GM12878 (cell line): ENCODE measurements around the gene CDK5R1. TPM values are rescaled to one million over a fixed set of nuclear protein-coding genes. Genes with fewer than 3 reads are reported as not detected.

Experiments used
- ATAC-seq: fragments of 200-7000 bp; cut with Tn5 transposase; 3 replicates; pipeline ENCODE4 v1.9.1; 2020; ENCODE audit warnings: mild to moderate bottlenecking, moderate library complexity
- BruUV-seq: library from RNA; stranded (reverse); fragments of 400-500 nt; replicated peaks from 2 replicates; lab custom pipeline; 2021; lab: Mats Ljungman, UMichigan
- CTCF ChIA-PET: fragments of 300-600 bp; sonication (Branson Sonifier 250); formaldehyde crosslinking; extraction: SDS; loops from one replicate; lab custom pipeline; 2021; ENCODE audit warnings: inconsistent platforms; lab: Yijun Ruan, JAX
- POLR2A ChIA-PET: fragments of 350-600 bp; formaldehyde crosslinking; extraction: SDS; loops from one replicate; lab custom pipeline; 2021; ENCODE audit warnings: inconsistent platforms; lab: Charles Lee
- RAD21 ChIA-PET: fragments of 300-600 bp; sonication (Branson Sonifier 250); formaldehyde crosslinking; loops from one replicate; lab custom pipeline; 2023; ENCODE audit warnings: antibody characterized with exemption; ENCODE audit not compliant: unreplicated experiment; lab: Charles Lee
- SMC1A ChIA-PET: fragments of 300-600 bp; sonication (Branson Sonifier 250); formaldehyde crosslinking; loops from one replicate; lab custom pipeline; 2023; ENCODE audit not compliant: unreplicated experiment, uncharacterized antibody; lab: Charles Lee
- DNase-seq: peaks from one replicate; pipeline ENCODE4 v3.0.0-alpha.2; 2011; ENCODE audit warnings: low read depth, low spot score
- FAIRE-seq: peaks from 3 replicates; lab custom pipeline; 2011; peaks lifted over from hg19 to GRCh38; lab: Jason Lieb, UNC
- H2AFZ ChIP-seq: 2 replicates; pipeline ENCODE4 v1.6.0; 2011; ENCODE audit warnings: low read depth, low read length, control low read depth; ENCODE audit not compliant: control insufficient read depth
- H3K27ac ChIP-seq: 2 replicates; pipeline ENCODE4 v1.5.1; 2011; ENCODE audit warnings: control low read depth; ENCODE audit not compliant: control insufficient read depth, insufficient read depth
- H3K27me3 ChIP-seq, 2 experiments: replicated peaks in 1 of 2; 2 replicates each; pipeline versions ENCODE4 v1.6.0 to v1.6.1; 2011; ENCODE audit warnings: low read length in 1 of 2; ENCODE audit not compliant: control insufficient read depth in 2 of 2, insufficient read depth in 2 of 2
- H3K36me3 ChIP-seq, 2 experiments: 2 replicates each; pipeline ENCODE4 v1.5.1; 2011; ENCODE audit warnings: low read length in 1 of 2; ENCODE audit not compliant: control insufficient read depth in 2 of 2, insufficient read depth in 2 of 2
- H3K4me1 ChIP-seq: 2 replicates; pipeline ENCODE4 v1.6.1; 2011; ENCODE audit warnings: mild to moderate bottlenecking, low read length, moderate library complexity, mixed read lengths; ENCODE audit not compliant: control insufficient read depth, insufficient read depth
- H3K4me2 ChIP-seq: 2 replicates; pipeline ENCODE4 v1.6.0; 2011; ENCODE audit warnings: control low read depth; ENCODE audit not compliant: control insufficient read depth, insufficient read depth
- H3K4me3 ChIP-seq: fragments of 200-600 bp; sonication (generic); 2 replicates; pipeline ENCODE4 v1.5.1; 2016
- H3K79me2 ChIP-seq: 2 replicates; pipeline ENCODE4 v1.6.0; 2011; ENCODE audit warnings: low read length; ENCODE audit not compliant: control insufficient read depth, insufficient read depth
- H3K9ac ChIP-seq: 2 replicates; pipeline ENCODE4 v1.8.0; 2011; ENCODE audit warnings: low read length, control low read depth, mixed read lengths; ENCODE audit not compliant: control insufficient read depth, insufficient read depth
- H3K9me3 ChIP-seq: replicated peaks from 3 replicates; pipeline ENCODE4 v1.5.1; 2011; ENCODE audit warnings: mild to moderate bottlenecking, low read length; ENCODE audit not compliant: control insufficient read depth, insufficient read depth
- H4K20me1 ChIP-seq: 2 replicates; pipeline ENCODE4 v1.6.0; 2011; ENCODE audit not compliant: control insufficient read depth, insufficient read depth
- CHD1 ChIP-seq: IDR thresholded peaks from 2 replicates; pipeline ENCODE4 v1.6.1; 2012; ENCODE audit warnings: low read depth, low read length, improper control_type of control experiment
- ESRRA ChIP-seq: IDR thresholded peaks from 2 replicates; pipeline ENCODE4 v1.6.1; 2012; ENCODE audit warnings: mild to moderate bottlenecking, low read length, improper control_type of control experiment
- JUNB ChIP-seq: IDR thresholded peaks from 2 replicates; pipeline ENCODE4 v1.6.1; 2016; ENCODE audit warnings: antibody characterized with exemption, mild to moderate bottlenecking
- KAT2A ChIP-seq: conservative IDR thresholded peaks from 2 replicates; pipeline ENCODE4 v1.6.1; 2011; ENCODE audit warnings: low read depth, low read length; ENCODE audit not compliant: control insufficient read depth
- NFIC ChIP-seq: IDR thresholded peaks from 2 replicates; pipeline ENCODE4 v1.6.1; 2012; ENCODE audit warnings: low read depth, mild to moderate bottlenecking, inconsistent platforms, low read length, moderate library complexity
- PML ChIP-seq: IDR thresholded peaks from 2 replicates; pipeline ENCODE4 v1.6.1; 2012; ENCODE audit warnings: low read length, inconsistent platforms
- RELA ChIP-seq: fragments of 450-650 bp; IDR thresholded peaks from 2 replicates; pipeline ENCODE4 v1.8.0; 2014; ENCODE audit warnings: borderline replicate concordance; ENCODE audit not compliant: partially characterized antibody
- SMAD1 ChIP-seq: fragments of 450-650 bp; IDR thresholded peaks from 2 replicates; pipeline ENCODE4 v1.6.1; 2018; ENCODE audit warnings: mild to moderate bottlenecking, low read depth; ENCODE audit not compliant: partially characterized antibody
- SMAD5 ChIP-seq: IDR thresholded peaks from 2 replicates; pipeline ENCODE4 v1.6.1; 2016; ENCODE audit warnings: antibody characterized with exemption, low read depth
- SP1 ChIP-seq: IDR thresholded peaks from one replicate; pipeline ENCODE4 v1.6.1; 2011; ENCODE audit warnings: low read depth, low read length
- TAF1 ChIP-seq: IDR thresholded peaks from 2 replicates; pipeline ENCODE4 v1.6.1; 2011; ENCODE audit warnings: mild to moderate bottlenecking, low read depth, low read length, borderline replicate concordance
- ZBED1 ChIP-seq: IDR thresholded peaks from 2 replicates; pipeline ENCODE4 v1.6.1; 2016; ENCODE audit warnings: borderline replicate concordance
- WGBS: methylation state at CpG from one replicate; pipeline ENCODE4 v1.1.6; 2016; ENCODE audit warnings: low lambda C conversion rate; ENCODE audit not compliant: insufficient replicate concordance, insufficient coverage; ENCODE audit errors: missing lambda C conversion rate; 5-methylcytosine and 5-hydroxymethylcytosine counted together
- in situ Hi-C: fragments of 300-500 bp; cut with MboI; formaldehyde crosslinking; loops from 9 replicates; pipeline ENCODE4 v1.14.3; 2018; ENCODE audit warnings: mixed read lengths
- intact Hi-C: fragments of 100-400 bp; cut with micrococcal nuclease; formaldehyde crosslinking; loops from one replicate; pipeline ENCODE4 v1.14.2; 2022; ENCODE audit not compliant: unreplicated experiment
- polyA plus RNA-seq, 11 experiments: library from polyadenylated mRNA; depleted of rRNA in 4 of 11; unstranded in 6 of 11; stranded (reverse) in 5 of 11; fragments of >200 nt; fragmentation: Nextera tagmentation in 4 of 11; fragmentation: Illumina TruSeq in 1 of 11; extraction: Ambion mirVana in 4 of 11; extraction: Trizol in 1 of 11; gene quantifications; 1 replicate in 1 of 11; 2 replicates in 10 of 11; pipeline versions ENCODE4 v1.2.1 to v1.2.3, GENCODE V29; 2011 to 2016; ENCODE audit warnings: inconsistent platforms in 2 of 11, missing spikeins in 2 of 11, low read depth in 1 of 11
- total RNA-seq, 4 experiments: library from RNA; depleted of rRNA in 3 of 4; stranded (reverse); fragments of >200 nt in 3 of 4; fragmentation: Illumina TruSeq in 1 of 4; extraction: Trizol in 1 of 4; gene quantifications; 2 replicates each; pipeline versions ENCODE4 v1.2.1 to v1.2.3, GENCODE V29; 2013 to 2021
- TF ChIP-seq, protein P1 (sequence below): IDR thresholded peaks from 2 replicates; pipeline ENCODE4 v1.6.1; 2012; ENCODE audit warnings: low read depth, low read length, improper control_type of control experiment
- TF ChIP-seq, protein P2 (sequence below): fragments of 450-650 bp; IDR thresholded peaks from 2 replicates; pipeline ENCODE4 v1.6.1; 2017; ENCODE audit warnings: borderline replicate concordance
- TF ChIP-seq, protein P3 (sequence below): fragments of 450-650 bp; IDR thresholded peaks from 2 replicates; pipeline ENCODE4 v1.6.1; 2018; ENCODE audit warnings: mild to moderate bottlenecking, low read depth, moderate library complexity; ENCODE audit not compliant: partially characterized antibody

CDK5R1 gene
- total and polyA plus RNA-seq, 10 of the 15 experiments (the other 5 are each of a cell fraction or from before 2014, with no cell fraction given) = 1.1 to 28.3 (median 12.2) TPM

DNA sequence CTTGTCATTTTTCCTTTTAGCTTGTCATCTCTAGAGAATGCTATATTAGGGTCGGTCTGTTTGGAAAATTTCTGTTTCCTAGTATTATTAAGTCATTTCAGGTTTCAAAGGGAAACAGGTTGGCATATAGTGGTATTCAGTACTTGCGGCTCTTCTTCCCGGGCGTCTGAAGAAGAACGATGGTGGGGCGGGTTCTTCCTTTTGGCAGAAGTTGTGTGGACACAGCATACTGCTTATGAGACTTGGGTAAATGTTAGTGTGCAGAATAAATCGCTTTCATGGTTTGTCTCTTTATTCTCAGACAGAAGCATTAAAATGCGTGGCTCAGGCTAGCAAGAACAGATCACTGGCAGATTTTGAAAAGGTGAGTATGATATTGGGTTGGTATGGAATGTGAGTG lies 9.6 kb upstream of the CDK5R1 start (continued):
- TF ChIP-seq, protein P1, sequence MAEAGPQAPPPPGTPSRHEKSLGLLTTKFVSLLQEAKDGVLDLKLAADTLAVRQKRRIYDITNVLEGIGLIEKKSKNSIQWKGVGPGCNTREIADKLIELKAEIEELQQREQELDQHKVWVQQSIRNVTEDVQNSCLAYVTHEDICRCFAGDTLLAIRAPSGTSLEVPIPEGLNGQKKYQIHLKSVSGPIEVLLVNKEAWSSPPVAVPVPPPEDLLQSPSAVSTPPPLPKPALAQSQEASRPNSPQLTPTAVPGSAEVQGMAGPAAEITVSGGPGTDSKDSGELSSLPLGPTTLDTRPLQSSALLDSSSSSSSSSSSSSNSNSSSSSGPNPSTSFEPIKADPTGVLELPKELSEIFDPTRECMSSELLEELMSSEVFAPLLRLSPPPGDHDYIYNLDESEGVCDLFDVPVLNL = no peak

DNA sequence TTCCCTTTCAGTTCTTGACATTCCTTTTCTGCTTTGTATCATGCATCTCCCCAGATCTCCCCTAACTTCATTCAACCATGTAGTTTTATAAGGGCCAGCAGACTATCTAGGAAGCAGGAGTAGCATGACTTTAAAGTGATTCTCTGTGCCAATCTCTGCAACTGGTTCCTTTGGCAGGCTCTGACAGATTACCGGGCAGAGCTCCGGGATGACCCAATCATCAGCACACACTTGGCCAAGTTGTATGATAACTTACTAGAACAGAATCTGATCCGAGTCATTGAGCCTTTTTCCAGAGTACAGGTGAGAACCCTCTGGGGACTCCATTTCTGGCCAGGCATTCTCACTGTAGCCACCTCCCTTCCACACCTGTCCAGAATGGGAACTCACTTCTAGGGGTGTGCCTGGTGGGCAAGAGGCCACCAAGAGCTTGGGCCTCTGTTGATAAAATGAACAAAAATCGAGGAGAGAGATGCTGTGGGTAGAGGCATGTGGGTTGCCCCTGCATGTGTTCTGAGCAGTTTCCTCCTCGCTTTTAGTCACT lies 7.6 kb upstream of the CDK5R1 start:
- Histone ChIP-seq H3K9me3 (no peaks in the 10 kb centered on the region), H3K27me3 (no peaks in the 10 kb centered on the region)
- TF ChIP-seq SP1 (no peak), SMAD5 (no peak), ESRRA (no peak), SMAD1 (no peak), PML (no peak), TAF1 (no peak), CHD1 (no peak), KAT2A (no peak), RELA (no peak), ZBED1 (no peak), JUNB (no peak), NFIC (no peak)
- TF ChIP-seq, protein P2, sequence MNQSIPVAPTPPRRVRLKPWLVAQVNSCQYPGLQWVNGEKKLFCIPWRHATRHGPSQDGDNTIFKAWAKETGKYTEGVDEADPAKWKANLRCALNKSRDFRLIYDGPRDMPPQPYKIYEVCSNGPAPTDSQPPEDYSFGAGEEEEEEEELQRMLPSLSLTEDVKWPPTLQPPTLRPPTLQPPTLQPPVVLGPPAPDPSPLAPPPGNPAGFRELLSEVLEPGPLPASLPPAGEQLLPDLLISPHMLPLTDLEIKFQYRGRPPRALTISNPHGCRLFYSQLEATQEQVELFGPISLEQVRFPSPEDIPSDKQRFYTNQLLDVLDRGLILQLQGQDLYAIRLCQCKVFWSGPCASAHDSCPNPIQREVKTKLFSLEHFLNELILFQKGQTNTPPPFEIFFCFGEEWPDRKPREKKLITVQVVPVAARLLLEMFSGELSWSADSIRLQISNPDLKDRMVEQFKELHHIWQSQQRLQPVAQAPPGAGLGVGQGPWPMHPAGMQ = no peak
- TF ChIP-seq, protein P3, sequence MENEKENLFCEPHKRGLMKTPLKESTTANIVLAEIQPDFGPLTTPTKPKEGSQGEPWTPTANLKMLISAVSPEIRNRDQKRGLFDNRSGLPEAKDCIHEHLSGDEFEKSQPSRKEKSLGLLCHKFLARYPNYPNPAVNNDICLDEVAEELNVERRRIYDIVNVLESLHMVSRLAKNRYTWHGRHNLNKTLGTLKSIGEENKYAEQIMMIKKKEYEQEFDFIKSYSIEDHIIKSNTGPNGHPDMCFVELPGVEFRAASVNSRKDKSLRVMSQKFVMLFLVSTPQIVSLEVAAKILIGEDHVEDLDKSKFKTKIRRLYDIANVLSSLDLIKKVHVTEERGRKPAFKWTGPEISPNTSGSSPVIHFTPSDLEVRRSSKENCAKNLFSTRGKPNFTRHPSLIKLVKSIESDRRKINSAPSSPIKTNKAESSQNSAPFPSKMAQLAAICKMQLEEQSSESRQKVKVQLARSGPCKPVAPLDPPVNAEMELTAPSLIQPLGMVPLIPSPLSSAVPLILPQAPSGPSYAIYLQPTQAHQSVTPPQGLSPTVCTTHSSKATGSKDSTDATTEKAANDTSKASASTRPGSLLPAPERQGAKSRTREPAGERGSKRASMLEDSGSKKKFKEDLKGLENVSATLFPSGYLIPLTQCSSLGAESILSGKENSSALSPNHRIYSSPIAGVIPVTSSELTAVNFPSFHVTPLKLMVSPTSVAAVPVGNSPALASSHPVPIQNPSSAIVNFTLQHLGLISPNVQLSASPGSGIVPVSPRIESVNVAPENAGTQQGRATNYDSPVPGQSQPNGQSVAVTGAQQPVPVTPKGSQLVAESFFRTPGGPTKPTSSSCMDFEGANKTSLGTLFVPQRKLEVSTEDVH = no peak
- TF ChIP-seq, all 136 proteins: peak for 0
- no peak overlapping the region for H2AFZ ChIP-seq
- ChIA-PET RAD21 (no interaction called here), POLR2A (interaction anchor here (1.0 kb wide), 1 partner anchor 10 kb away, joined by 3 read pairs; no protein-coding TSS in a partner anchor), SMC1A (interaction anchor here (0.8 kb wide), 1 partner anchor 1219 kb away, joined by 3 read pairs; no protein-coding TSS in a partner anchor), CTCF (interaction anchor here (0.5 to 1.6 kb wide), 5 partner anchors 10 to 278 kb away, joined by 3 to 7 read pairs (median 3); partner anchors contain the start of gene PSMD11)
- intact Hi-C loops (no loop called here), in situ Hi-C loops (no loop called here)
- no peak overlapping the region for H3K4me3 ChIP-seq
- WGBS = 78% methylated on average over 5 of the region's 5 CpGs
- H3K9ac ChIP-seq = no peak overlapping the region
- no peak overlapping the region for H3K27ac ChIP-seq
- peaks cover 4% of the 10 kb centered on the region; the same call in 1 of the 2 replicates for H3K4me1 ChIP-seq
- peaks cover 39 to 54% of the 10 kb centered on the region in 2 experiments for H3K36me3 ChIP-seq
- H4K20me1 ChIP-seq = no peaks in the 10 kb centered on the region
- ATAC-seq (no peak), DNase-seq (no peak), FAIRE-seq (no peak)
- BruUV-seq = no TSS peak
- H3K79me2 ChIP-seq = no peaks in the 10 kb centered on the region
- H3K4me2 ChIP-seq = no peak overlapping the region
